ENCODE measurements around the gene POLK. TPM values are rescaled to one million over a fixed set of nuclear protein-coding genes. Genes with fewer than 3 reads are reported as not detected.

The POLK gene
- total and polyA plus RNA-seq, 4 donors: 3.7 to 20.6 (median 9.8) TPM

DNA sequence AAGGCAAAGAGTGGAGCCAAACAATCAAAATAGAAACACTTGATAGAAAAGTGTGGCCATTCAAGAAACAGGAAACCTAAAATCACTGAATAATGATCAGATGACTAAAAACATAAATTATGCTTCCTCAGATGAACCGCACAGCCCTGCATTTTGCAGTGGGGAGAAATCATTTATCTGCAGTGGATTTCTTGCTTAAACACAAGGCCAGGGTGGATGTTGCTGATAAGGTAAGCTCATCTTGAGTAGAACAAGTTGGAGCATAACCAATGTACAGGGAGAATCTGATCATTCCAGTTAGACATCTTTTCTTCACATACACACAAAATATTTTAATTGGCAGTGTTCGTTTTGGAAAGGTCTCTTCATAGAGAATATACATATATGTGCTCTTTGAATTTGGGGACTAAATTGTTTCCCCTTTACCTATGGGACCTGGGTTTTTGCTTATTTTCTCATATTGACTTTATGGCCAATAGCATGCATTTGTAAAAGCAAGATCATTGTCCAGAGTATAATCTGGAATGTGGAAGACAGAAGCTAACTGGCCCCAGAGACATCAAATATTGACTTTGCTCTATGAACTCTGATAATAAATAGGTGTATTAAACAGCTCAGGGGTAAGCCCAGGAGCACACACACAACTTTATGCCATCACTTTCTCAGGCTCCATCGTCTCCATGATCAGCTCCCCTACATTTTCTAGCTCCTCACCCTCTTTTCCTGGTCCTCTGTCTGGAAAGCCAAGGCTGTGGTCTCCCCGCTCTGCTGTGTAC is 108.7 kb downstream of the POLK start:
- no peak for DNase-seq (ENCODE audit: low spot score)
- no peak for TF ChIP-seq RAD21 (IDR thresholded peaks at IDR 0.05)
- TF ChIP-seq YY1 (IDR thresholded peaks at IDR 0.05): peak; percentile 29
- peak; percentile 64 for TF ChIP-seq FOXA2 (IDR thresholded peaks at IDR 0.05)
- TF ChIP-seq FOXA1 (IDR thresholded peaks at IDR 0.05): no peak
- peak; percentile 40 for TF ChIP-seq SP1 (IDR thresholded peaks at IDR 0.05)
- no peak for TF ChIP-seq EGR1 (IDR thresholded peaks at IDR 0.05; ENCODE audit: low read depth in 2 of 2)
- TF ChIP-seq RXRA (IDR thresholded peaks at IDR 0.05): peak in 1 of 2 donors; percentile 62
- TF ChIP-seq, protein P1, sequence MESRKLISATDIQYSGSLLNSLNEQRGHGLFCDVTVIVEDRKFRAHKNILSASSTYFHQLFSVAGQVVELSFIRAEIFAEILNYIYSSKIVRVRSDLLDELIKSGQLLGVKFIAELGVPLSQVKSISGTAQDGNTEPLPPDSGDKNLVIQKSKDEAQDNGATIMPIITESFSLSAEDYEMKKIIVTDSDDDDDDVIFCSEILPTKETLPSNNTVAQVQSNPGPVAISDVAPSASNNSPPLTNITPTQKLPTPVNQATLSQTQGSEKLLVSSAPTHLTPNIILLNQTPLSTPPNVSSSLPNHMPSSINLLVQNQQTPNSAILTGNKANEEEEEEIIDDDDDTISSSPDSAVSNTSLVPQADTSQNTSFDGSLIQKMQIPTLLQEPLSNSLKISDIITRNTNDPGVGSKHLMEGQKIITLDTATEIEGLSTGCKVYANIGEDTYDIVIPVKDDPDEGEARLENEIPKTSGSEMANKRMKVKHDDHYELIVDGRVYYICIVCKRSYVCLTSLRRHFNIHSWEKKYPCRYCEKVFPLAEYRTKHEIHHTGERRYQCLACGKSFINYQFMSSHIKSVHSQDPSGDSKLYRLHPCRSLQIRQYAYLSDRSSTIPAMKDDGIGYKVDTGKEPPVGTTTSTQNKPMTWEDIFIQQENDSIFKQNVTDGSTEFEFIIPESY (IDR thresholded peaks at IDR 0.05): no peak
- TF ChIP-seq, protein P2, sequence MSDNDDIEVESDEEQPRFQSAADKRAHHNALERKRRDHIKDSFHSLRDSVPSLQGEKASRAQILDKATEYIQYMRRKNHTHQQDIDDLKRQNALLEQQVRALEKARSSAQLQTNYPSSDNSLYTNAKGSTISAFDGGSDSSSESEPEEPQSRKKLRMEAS (IDR thresholded peaks at IDR 0.05): peak; percentile 53
- peak in 1 of 2 donors; percentile 7 for TF ChIP-seq GABPA (IDR thresholded peaks at IDR 0.05 in 1 of 2, conservative IDR thresholded peaks at IDR 0.05 in 1 of 2)
- TF ChIP-seq, protein P3, sequence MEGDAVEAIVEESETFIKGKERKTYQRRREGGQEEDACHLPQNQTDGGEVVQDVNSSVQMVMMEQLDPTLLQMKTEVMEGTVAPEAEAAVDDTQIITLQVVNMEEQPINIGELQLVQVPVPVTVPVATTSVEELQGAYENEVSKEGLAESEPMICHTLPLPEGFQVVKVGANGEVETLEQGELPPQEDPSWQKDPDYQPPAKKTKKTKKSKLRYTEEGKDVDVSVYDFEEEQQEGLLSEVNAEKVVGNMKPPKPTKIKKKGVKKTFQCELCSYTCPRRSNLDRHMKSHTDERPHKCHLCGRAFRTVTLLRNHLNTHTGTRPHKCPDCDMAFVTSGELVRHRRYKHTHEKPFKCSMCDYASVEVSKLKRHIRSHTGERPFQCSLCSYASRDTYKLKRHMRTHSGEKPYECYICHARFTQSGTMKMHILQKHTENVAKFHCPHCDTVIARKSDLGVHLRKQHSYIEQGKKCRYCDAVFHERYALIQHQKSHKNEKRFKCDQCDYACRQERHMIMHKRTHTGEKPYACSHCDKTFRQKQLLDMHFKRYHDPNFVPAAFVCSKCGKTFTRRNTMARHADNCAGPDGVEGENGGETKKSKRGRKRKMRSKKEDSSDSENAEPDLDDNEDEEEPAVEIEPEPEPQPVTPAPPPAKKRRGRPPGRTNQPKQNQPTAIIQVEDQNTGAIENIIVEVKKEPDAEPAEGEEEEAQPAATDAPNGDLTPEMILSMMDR (IDR thresholded peaks at IDR 0.05; ENCODE audit: low read depth, low read length, missing input control): no peak
- peak; percentile 40 to 67 for TF ChIP-seq HNF4A (conservative IDR thresholded peaks at IDR 0.05)
- TF ChIP-seq HNF4G (IDR thresholded peaks at IDR 0.05): no peak
- peaks cover 5 to 19% (median 9%) of the 10 kb centered on the region in 4 donors for H3K4me1 ChIP-seq (ENCODE audit: control insufficient read depth in 4 of 4, insufficient read depth in 4 of 4, low read length in 3 of 4)

DNA sequence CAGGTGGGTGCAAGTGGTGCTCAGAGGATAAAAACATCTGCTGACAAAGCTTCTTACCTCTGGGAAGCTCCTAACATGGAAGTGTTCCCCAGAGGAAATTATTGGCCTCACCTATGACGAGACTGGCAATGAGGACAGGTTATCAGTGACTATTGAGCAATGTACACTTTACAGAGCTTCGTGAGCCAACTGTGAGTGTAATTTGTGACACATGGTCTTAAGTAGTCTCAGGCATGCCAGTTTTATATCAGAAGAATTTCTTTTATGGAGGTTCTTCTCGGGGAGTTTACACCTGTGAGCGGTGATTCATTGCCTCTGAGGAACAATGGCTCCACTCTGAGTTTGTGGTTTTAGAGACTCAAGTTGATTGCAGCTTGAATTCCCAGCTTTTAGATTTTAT is 110.9 kb downstream of the POLK start:
- WGBS: 52% methylated on average over 4 of the region's 4 CpGs
- no peak overlapping the region for H3K27ac ChIP-seq (ENCODE audit: low read depth in 1 of 2, low read length in 2 of 2)
- no peaks in the 10 kb centered on the region for H3K27me3 ChIP-seq (ENCODE audit: control insufficient read depth in 4 of 4, insufficient read depth in 4 of 4, low read length in 3 of 4)
- peaks cover 5 to 19% (median 9%) of the 10 kb centered on the region in 4 donors for H3K4me1 ChIP-seq (ENCODE audit: control insufficient read depth in 4 of 4, insufficient read depth in 4 of 4, low read length in 3 of 4)
- H3K9ac ChIP-seq (ENCODE audit: low read depth in 1 of 2, low read length in 2 of 2): no peak overlapping the region
- no peak overlapping the region for H3K4me3 ChIP-seq (ENCODE audit: low read depth in 1 of 3, low read length in 3 of 3)
- H3K9me3 ChIP-seq (ENCODE audit: control insufficient read depth in 4 of 4, low read length in 3 of 4): no peaks in the 10 kb centered on the region
- no peak for DNase-seq (ENCODE audit: low spot score)
- no peaks in the 10 kb centered on the region for H3K36me3 ChIP-seq (ENCODE audit: control insufficient read depth in 4 of 4, insufficient read depth in 3 of 4, low read depth in 1 of 4, low read length in 3 of 4)
- TF ChIP-seq HNF4A (conservative IDR thresholded peaks at IDR 0.05) (peak; percentile 20 to 53), JUND (IDR thresholded peaks at IDR 0.05) (peak in 1 of 2 donors; percentile 30), EGR1 (IDR thresholded peaks at IDR 0.05; ENCODE audit: low read depth in 2 of 2) (no peak), RAD21 (IDR thresholded peaks at IDR 0.05) (no peak), HNF4G (IDR thresholded peaks at IDR 0.05) (no peak), GABPA (IDR thresholded peaks at IDR 0.05 in 1 of 2, conservative IDR thresholded peaks at IDR 0.05 in 1 of 2) (no peak), SP1 (IDR thresholded peaks at IDR 0.05) (no peak), RXRA (IDR thresholded peaks at IDR 0.05) (peak in 1 of 2 donors; percentile 50), NR2F2 (IDR thresholded peaks at IDR 0.05) (no peak), FOXA2 (IDR thresholded peaks at IDR 0.05) (peak; percentile 34)
- TF ChIP-seq, protein P4, sequence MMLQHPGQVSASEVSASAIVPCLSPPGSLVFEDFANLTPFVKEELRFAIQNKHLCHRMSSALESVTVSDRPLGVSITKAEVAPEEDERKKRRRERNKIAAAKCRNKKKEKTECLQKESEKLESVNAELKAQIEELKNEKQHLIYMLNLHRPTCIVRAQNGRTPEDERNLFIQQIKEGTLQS (IDR thresholded peaks at IDR 0.05): no peak
- TF ChIP-seq, protein P3 (IDR thresholded peaks at IDR 0.05; ENCODE audit: low read depth, low read length, missing input control): no peak
- TF ChIP-seq, protein P2 (IDR thresholded peaks at IDR 0.05): peak; percentile 48

More for the DNA sequence above, 108.7 kb downstream of the POLK start:
- H3K27me3 ChIP-seq (ENCODE audit: control insufficient read depth in 4 of 4, insufficient read depth in 4 of 4, low read length in 3 of 4): no peaks in the 10 kb centered on the region
- no peak overlapping the region for H3K27ac ChIP-seq (ENCODE audit: low read depth in 1 of 2, low read length in 2 of 2)
- no peaks in the 10 kb centered on the region for H3K36me3 ChIP-seq (ENCODE audit: control insufficient read depth in 4 of 4, insufficient read depth in 3 of 4, low read depth in 1 of 4, low read length in 3 of 4)
- WGBS: 56% methylated on average over 4 of the region's 4 CpGs
- no peak overlapping the region for H3K4me3 ChIP-seq (ENCODE audit: low read depth in 1 of 3, low read length in 3 of 3)
- H3K9ac ChIP-seq (ENCODE audit: low read depth in 1 of 2, low read length in 2 of 2): no peak overlapping the region
- H3K9me3 ChIP-seq (ENCODE audit: control insufficient read depth in 4 of 4, low read length in 3 of 4): no peaks in the 10 kb centered on the region
